GM12891 (cell line): Measurements from ENCODE around the gene KCNQ2.

Experiments used
- PAX5 ChIP-seq: IDR thresholded peaks from 2 replicates; pipeline ENCODE4 v1.6.1; 2011; ENCODE audit warnings: low read length, moderate library complexity, mild to moderate bottlenecking; ENCODE audit not compliant: insufficient read depth, severe bottlenecking
- POLR2A ChIP-seq: IDR thresholded peaks from 2 replicates; pipeline ENCODE4 v1.6.1; 2011; ENCODE audit warnings: low read depth, low read length, control low read depth
- POLR2AphosphoS5 ChIP-seq: IDR thresholded peaks from 2 replicates; pipeline ENCODE4 v1.6.1; 2011; ENCODE audit warnings: low read depth, low read length, control low read depth
- POU2F2 ChIP-seq: IDR thresholded peaks from 2 replicates; pipeline ENCODE4 v1.6.1; 2011; ENCODE audit warnings: low read depth, mild to moderate bottlenecking, control low read depth, low read length, moderate library complexity
- SPI1 ChIP-seq: IDR thresholded peaks from 2 replicates; pipeline ENCODE4 v1.6.1; 2011; ENCODE audit warnings: low read depth, low read length, control low read depth
- TAF1 ChIP-seq: IDR thresholded peaks from 2 replicates; pipeline ENCODE4 v1.6.1; 2011; ENCODE audit warnings: low read depth, low read length, control low read depth

DNA sequence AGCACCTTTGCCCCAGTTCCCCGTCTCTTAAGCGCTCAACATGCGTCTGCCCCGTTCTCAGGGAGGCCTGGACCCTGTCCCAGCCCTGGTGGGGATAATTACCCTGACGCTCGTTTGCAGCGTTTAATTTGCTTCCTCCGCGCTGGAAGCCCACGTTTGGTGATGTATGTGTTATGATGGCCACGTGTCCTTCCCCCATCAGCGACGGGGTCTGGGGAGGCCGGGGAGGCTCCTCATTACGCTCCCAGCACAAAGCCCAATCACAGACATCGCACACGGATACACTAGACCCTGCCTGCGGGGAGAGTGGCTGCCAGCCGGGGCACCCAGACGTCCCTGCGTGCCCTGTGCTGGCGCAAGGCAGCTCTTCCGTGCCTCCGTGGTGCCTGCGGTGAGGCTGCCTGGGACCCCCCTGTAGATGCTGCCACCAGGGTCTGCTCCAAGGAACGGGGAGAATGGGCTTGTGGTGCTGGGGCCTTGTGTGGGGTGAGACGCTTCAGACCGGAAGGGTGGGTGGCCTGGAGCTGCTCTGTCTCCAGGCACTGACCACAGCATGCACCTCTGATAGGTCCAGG is 101.1 kb downstream of the KCNQ2 start:
- TF ChIP-seq POLR2A, result no peak
- no peak for TF ChIP-seq TAF1
- TF ChIP-seq POU2F2, result no peak
- no peak for TF ChIP-seq POLR2AphosphoS5
- TF ChIP-seq SPI1, result no peak
- no peak for TF ChIP-seq PAX5
